ENCODE results near the gene NOL8.

The NOL8 gene

DNA sequence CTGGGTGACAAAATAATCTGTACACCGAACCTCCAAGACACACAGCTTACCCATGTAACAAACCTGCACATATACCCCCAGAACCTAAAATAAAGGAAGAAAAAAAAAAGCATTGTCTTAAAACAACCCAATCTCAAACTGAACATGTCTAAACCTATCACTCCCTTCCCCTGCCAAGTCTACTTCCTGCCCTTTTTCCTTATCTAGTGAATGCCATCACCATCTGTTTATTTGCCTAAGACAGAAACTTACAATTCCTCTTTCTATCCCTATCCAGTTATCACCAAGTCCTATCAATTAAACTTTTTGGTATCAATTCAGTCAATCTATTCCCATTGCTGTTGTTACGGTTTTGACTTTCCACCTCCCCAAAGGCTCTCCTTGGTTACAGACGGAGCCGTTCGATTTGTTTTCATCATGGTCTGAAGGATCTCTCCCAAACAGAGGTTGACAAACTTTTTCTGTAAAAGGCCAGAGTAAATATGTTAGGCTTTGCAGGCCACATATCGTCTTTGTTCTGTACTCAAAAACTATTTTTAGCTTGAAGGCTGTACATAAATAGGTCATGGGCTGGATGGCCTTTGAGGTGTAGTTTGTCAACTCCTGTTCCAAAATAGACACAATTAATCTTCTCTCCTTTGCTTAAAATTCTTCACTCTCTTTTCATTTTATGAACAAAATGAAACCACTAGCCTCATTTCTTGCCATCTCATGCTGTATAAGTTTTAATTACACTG, 12.1 kb downstream of the NOL8 start:
- no peak for DNase-seq (ENCODE audit: low read depth in 2 of 2)

GRCh38 chr9:92310562-92310961, 14.6 kb downstream of the NOL8 start:
- no peak for DNase-seq (ENCODE audit: low read depth in 2 of 2)

DNA sequence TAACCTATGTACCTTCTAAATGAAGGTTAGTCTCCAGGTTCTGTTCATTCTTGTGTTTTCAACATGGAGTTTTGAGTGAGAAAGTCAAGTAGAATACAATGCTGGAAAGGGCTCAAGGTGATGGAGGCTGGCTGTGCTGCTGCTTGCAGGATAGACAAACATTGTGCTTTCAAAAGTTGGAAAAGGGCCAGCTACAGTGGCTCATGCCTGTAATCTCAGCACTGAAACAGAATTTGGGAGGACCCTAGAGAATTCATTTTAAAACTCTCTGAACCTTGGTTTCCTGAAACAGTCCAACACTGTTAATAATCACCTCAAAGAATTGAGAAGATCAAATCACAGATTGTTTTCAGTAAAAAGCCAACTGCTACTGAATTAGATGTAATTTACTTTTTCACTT, 16.3 kb downstream of the NOL8 start:
- no peak for DNase-seq (ENCODE audit: low read depth in 2 of 2)

DNA sequence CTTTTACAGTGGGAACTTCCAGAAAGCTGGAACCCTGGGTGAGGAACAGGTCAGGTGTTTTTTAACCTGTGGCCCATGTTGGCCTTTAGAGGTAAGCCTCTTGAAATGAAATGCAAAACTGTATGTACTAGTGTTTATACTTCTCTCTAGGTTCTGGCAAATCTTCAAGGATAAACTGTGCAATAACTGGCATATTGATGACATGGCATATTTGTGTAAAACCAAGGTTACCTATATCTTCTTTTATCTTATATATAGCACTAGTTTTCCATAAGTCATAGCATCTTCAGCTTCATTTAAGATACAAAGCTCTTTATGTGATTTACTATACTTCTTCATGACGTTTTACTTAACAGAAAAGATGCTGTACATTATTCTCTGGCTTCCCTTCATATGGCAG, 24.2 kb downstream of the NOL8 start:
- DNase-seq (ENCODE audit: low read depth in 2 of 2): no peak

DNA sequence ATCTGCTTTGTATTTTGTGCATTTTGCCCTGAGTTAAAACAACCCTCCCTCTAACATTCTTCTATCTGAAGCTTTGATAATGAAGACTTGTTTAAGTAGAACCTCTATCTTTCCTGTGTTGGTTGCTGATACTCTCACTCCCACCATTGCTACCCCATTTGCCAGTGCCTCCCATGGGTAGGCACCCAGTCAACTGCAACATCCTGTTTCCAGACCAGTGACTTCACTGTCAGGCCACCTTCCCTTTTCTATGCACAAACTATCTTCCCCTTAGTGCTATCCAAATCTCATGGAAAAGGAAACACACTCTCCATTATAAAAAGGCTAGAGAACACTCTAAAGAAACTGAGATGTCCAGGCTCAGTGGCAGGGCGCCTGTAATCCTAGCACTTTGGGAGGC, 26.0 kb downstream of the NOL8 start:
- no peak for DNase-seq (ENCODE audit: low read depth in 2 of 2)

DNA sequence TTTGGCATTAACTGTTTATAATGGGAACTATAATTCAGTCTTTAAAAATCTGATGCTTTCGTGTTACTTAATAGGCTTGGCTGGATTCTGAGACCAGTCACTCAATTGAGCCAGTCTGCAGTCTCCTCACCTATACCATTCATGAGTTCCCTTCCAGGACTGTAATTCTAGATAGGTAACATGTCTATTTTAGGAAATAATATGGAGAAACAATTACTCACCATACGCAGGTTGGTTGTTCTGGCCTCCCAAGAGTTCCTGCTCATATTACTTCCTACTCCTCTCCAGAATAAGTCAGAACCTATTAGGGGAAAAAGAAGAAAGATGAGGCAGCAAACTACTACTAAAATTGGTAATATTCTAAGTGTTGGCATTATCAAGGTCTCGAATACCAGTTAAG, 27.1 kb downstream of the NOL8 start:
- DNase-seq (ENCODE audit: low read depth in 2 of 2): no peak

GRCh38 chr9:92297611-92298010, 27.5 kb downstream of the NOL8 start:
- no peak for DNase-seq (ENCODE audit: low read depth in 2 of 2)

DNA sequence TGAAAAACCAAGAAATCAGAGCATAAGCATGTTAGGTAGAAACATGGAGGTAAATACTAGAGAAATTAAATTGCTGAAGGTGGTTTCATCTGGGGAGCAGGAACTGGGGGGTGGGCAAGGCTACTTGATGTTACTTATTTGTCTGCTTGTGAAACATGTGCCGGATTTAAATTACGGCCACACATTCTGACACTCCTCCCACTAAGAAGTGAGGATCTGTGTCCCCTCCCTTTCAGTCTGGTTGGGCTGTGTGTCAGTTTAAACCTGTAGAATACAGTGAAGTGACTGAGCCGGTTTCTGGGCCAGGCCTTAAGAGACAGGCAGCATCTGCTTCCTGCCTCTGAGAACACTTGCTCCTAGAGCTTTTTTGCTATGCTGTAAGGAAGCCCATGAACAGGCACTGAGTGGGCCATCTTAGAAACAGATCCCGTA, 29.3 kb downstream of the NOL8 start:
- no peak for DNase-seq (ENCODE audit: low read depth in 2 of 2)

GRCh38 chr9:92295240-92295790, 29.8 kb downstream of the NOL8 start:
- no peak for DNase-seq (ENCODE audit: low read depth in 2 of 2)

DNA sequence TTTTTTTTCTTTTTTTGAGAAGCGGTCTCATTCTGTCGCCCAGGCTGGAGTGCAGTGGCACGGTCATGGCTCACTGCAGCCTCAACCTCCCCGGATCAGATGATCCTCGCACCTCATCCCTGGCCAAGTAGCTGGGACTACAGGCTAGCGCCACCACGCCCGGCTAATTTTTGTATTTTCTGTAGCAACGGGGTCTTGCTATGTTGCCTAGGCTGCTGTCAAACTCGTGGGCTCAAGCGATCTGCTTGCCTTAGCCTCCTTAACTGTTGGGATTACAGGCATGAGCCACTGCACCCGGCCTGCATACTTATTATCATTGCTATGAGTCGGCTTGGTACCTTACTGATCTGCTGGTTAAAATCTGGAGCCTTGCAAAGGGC, 30.9 kb downstream of the NOL8 start:
- DNase-seq (ENCODE audit: low read depth in 2 of 2): no peak

GRCh38 chr9:92293452-92294296, 31.5 kb downstream of the NOL8 start, which contains the start of gene IARS1:
IARS1 (minus strand) TSS chr9:92293697; CDS start chr9:92289419, 4,278 bp downstream.
- DNase-seq (ENCODE audit: low read depth in 2 of 2): peak; percentile 99 to 100

DNA sequence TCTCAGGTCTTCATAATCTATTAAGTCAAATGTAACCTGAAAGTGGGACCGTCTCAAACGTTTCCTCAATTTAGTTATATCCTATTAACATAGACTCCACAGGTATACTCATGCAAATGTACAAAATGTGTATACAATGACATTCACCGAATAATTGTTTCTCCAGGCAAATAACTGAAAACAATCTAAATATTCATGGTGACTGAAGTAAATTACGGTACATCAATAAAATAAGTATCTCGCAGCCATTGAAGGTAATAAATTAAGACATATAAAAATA, 32.1 kb downstream of the NOL8 start:
- DNase-seq (ENCODE audit: low read depth in 2 of 2): no peak

GRCh38 chr9:92292338-92293074, 32.6 kb downstream of the NOL8 start:
- no peak for DNase-seq (ENCODE audit: low read depth in 2 of 2)

DNA sequence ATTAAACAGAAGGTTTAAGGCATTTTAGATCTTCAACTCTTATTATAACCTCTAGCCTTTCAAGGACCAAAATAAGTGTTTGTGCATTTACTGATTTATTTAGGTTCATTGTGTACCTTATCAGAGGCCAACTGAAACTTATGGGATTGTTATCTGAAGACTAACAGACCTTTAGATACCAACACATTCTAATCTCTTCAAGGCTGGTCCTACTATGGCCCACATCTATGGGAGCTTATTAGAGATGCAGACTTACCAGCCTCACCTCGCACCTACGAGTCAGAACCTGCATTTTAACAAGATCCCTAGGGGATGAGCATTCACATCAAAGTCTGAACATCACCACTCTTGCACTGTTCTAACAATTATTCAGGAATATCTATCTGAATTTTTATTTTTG, 33.6 kb downstream of the NOL8 start:
- no peak for DNase-seq (ENCODE audit: low read depth in 2 of 2)

GRCh38 chr9:92290785-92291429, 34.2 kb downstream of the NOL8 start:
- DNase-seq (ENCODE audit: low read depth in 2 of 2): no peak

DNA sequence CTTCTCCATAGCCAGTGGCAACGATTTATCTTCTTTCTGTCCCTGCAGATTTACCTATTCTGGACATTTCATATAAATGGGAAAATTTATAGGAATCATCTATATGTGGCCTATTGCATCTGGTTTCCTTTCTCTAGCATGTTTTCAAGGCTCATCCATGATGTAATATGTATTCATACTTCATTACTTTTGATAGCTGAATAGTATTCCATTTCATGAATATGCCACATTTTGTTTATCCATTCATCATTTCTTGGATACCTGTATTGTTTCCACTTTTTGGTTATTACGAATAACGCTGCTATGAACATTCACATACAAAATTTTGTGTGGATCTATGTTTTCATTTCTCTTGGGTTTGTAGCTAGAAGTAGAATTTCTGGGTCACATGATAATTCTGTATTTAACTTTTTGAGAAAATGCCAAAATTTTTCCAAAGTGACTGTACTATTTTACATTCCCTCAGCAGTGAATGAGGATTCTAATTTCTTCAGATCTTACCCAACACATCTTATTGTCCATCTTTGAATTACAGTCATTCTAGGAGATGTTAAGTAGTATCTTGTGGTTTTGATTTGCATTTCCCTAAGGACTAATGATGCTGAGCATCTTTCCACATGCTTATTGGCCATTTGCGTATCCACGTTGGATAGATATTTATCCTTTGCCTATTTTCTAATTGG, 35.3 kb downstream of the NOL8 start:
- no peak for DNase-seq (ENCODE audit: low read depth in 2 of 2)

- no peak for DNase-seq (ENCODE audit: low read depth in 2 of 2)
These were observed 45.8 kb downstream of the NOL8 start for GRCh38 chr9:92279302-92279701.

DNA sequence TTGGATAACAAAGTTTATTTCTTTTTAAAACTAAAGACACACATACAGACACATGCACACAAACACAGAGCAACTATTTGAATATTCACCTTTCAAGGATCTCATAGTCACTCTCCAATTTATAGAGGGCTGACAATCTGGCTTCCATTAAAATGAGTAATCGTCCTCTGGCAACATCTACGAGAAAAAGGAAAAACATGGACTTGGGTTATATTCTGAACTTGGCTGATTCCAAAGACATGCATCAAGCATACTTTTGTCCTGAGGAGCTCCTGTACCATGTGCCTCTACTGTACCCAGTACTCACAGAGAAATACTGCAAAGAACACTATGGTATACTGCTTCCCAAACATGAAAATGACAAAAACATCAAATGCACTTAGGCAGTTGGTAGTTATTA, 47.0 kb downstream of the NOL8 start:
- DNase-seq (ENCODE audit: low read depth in 2 of 2): no peak

- no peak for DNase-seq (ENCODE audit: low read depth in 2 of 2)
These were observed 48.7 kb downstream of the NOL8 start for GRCh38 chr9:92276331-92277032.

- DNase-seq (ENCODE audit: low read depth in 2 of 2): no peak
These were observed 49.6 kb downstream of the NOL8 start for GRCh38 chr9:92275541-92275940.

GRCh38 chr9:92270511-92270910, 54.6 kb downstream of the NOL8 start:
- DNase-seq (ENCODE audit: low read depth in 2 of 2): no peak
